GM19463 (cell line): Measurements from ENCODE around the gene NID1.
"Not testable (repeated sequence)": the region's sequence is repeated elsewhere in the genome, so short reads cannot be mapped to it uniquely, and the experiment has no call there.

Experiments
- ATAC-seq: cut with Tn5 transposase; IDR thresholded peaks from one replicate; pipeline ENCODE4 v1.9.1; 2021; ENCODE audit warnings: mild to moderate bottlenecking, moderate library complexity; ENCODE audit not compliant: unreplicated experiment

Gene NID1

GRCh38 chr1:235972691-235973090 lies 92.2 kb downstream of the NID1 start:
- not testable (repeated sequence) for ATAC-seq

- ATAC-seq: peak; percentile 29
Measured at GRCh38 chr1:235972311-235972689, 92.6 kb downstream of the NID1 start.

GRCh38 chr1:235971571-235972310 lies 93.1 kb downstream of the NID1 start:
- peak; percentile 93 for ATAC-seq

GRCh38 chr1:235971020-235971419 lies 93.9 kb downstream of the NID1 start:
- no peak for ATAC-seq

GRCh38 chr1:235968831-235969230 lies 96.1 kb downstream of the NID1 start:
- no peak for ATAC-seq

GRCh38 chr1:235966134-235966533 lies 98.8 kb downstream of the NID1 start:
- ATAC-seq: not testable (repeated sequence)

- no peak for ATAC-seq
Measured at GRCh38 chr1:235960809-235961208, 104.1 kb downstream of the NID1 start.

GRCh38 chr1:235958021-235958420 lies 106.9 kb downstream of the NID1 start:
- no peak for ATAC-seq

GRCh38 chr1:235955777-235956176 lies 109.1 kb downstream of the NID1 start:
- no peak for ATAC-seq

GRCh38 chr1:235954306-235955283 lies 110.3 kb downstream of the NID1 start:
- peak; percentile 93 for ATAC-seq

GRCh38 chr1:235953801-235954200 lies 111.1 kb downstream of the NID1 start:
- ATAC-seq: no peak

- ATAC-seq: peak; percentile 65
Measured at GRCh38 chr1:235952950-235953615, 111.8 kb downstream of the NID1 start.

GRCh38 chr1:235951661-235952060 lies 113.2 kb downstream of the NID1 start:
- no peak for ATAC-seq

- ATAC-seq: no peak
Measured at GRCh38 chr1:235950318-235950717, 114.6 kb downstream of the NID1 start.

- ATAC-seq: no peak
Measured at GRCh38 chr1:235948774-235949427, 116.0 kb downstream of the NID1 start.

- no peak for ATAC-seq
Measured at GRCh38 chr1:235947989-235948388, 116.9 kb downstream of the NID1 start.

- peak; percentile 64 for ATAC-seq
Measured at GRCh38 chr1:235946571-235946981, 118.3 kb downstream of the NID1 start.

- peak; percentile 83 for ATAC-seq
Measured at GRCh38 chr1:235945775-235946570, 118.9 kb downstream of the NID1 start.

GRCh38 chr1:235943581-235944114 lies 121.2 kb downstream of the NID1 start:
- ATAC-seq: no peak
